ENCODE data around the gene LYRM4.

Gene LYRM4

GRCh38 chr6:5246141-5247097 is 14.3 kb downstream of the LYRM4 start:
- DNase-seq (ENCODE audit: low read depth in 2 of 2) = no peak

- no peak for DNase-seq (ENCODE audit: low read depth in 2 of 2)
These were observed 17.7 kb downstream of the LYRM4 start for GRCh38 chr6:5243069-5243468.

GRCh38 chr6:5241252-5241651 is 19.5 kb downstream of the LYRM4 start:
- no peak for DNase-seq (ENCODE audit: low read depth in 2 of 2)

GRCh38 chr6:5238336-5238735 is 22.4 kb downstream of the LYRM4 start:
- no peak for DNase-seq (ENCODE audit: low read depth in 2 of 2)

DNA sequence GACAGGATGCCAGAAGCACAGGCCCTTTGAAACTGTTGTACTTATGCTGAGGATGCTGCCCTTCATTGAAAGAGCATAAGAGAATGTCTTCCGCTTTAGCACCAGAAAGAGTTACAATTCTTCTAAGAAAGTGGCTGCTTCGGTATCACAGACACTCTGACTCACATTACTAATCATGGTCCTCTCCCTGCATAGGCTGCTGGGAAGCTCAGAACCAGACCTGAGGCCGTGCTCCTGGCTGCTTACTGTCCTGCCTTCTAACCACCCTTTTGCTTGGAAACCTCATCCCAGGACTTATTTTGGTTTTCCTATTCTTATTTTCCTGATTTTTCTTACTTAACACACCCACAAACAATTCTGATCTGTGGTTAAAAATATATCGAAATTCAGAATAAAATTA is 22.9 kb downstream of the LYRM4 start:
- DNase-seq (ENCODE audit: low read depth in 2 of 2) = no peak

DNA sequence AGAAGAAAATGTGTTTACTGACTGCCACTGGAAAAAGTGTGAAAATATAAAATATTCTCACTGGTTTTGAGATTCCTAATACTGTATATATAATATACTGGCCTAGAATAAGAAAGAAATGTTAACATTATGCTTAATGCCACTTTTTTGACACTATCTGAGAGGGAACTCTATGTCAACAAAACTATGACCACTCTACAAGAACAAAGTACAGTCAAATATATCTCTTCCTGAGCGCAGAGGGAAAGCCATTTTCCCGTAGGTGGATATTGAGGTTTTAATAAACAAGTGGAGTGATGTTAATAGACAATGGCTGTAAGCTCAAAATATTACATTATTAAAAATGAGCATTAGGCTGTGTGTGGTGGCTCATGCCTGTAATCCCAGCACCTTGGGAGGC is 24.9 kb downstream of the LYRM4 start:
- DNase-seq (ENCODE audit: low read depth in 2 of 2) = no peak

GRCh38 chr6:5234874-5235273 is 25.9 kb downstream of the LYRM4 start:
- DNase-seq (ENCODE audit: low read depth in 2 of 2) = no peak

GRCh38 chr6:5231289-5231688 is 29.5 kb downstream of the LYRM4 start:
- DNase-seq (ENCODE audit: low read depth in 2 of 2) = no peak

- DNase-seq (ENCODE audit: low read depth in 2 of 2) = no peak
These were observed 30.7 kb downstream of the LYRM4 start for GRCh38 chr6:5230081-5230480.

GRCh38 chr6:5229356-5229755 is 31.4 kb downstream of the LYRM4 start:
- DNase-seq (ENCODE audit: low read depth in 2 of 2) = no peak

DNA sequence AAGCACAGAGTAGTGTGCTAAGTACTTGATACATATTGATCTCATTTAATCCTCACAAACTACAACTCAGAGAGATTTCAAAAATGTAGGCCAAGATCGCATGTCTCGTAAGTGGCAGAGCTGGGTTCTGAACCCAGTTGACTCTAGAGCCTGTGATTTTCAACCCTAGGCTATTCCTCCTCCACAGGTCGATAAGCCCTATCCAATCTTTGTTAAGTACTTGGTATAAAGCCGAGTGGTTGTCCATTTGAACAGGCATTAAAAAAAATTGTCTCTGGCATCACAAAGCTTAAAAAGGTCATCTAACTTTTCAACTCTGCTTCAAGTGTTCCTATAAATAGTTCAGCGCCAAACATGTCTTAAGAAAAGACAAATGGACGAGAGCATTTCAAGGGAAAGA is 37.4 kb downstream of the LYRM4 start:
- DNase-seq (ENCODE audit: low read depth in 2 of 2) = no peak

DNA sequence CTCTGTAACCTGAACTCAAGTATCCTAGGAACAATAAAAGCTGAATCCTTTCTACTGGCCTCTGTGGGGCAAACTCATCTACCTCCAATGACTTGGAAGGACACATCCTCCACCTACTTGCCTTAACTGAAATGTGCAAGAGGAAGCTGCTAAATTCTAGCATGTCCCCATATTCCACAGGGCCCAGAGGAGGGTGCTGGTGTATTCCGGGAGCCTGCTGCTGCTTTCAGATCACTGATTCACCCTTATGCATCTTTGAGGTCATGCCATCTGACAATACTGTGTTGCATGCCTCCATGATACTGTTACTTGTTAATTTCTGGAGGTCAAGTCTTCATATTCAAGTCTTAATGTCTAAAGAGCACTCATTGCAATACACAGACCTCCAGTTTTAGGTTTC is 40.3 kb downstream of the LYRM4 start:
- no peak for DNase-seq (ENCODE audit: low read depth in 2 of 2)

DNA sequence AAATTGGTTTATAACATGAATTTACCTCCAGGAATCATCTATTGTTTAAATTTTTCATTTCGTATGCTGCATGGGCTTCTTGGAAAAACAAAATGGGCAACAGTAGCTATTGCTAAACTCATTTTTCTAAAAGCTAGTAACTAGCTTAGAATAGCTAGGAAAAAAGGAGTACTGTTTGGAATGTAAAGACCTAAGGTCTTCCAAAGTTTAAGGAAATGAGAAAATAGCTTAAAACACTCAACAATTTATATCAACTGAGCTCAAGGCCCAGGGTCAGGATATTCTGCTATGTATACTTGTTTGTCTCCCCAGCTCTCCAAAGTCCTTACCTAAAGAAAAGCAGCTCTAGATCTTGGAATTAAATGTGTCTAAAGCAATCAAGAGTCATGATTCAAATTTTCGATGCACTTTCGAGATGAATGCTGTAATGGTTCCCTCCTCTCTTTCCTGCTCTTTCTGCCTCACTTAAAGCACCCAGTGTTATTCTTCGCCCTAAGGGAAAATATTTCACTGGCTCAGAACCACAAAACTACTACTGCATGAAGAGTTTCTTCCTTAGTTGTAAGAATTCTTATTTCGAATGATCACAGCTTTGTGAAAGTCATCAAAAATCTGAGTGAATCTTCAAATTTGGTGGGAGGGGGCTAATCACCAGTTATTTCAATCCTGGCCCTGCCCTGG is 41.6 kb downstream of the LYRM4 start:
- no peak for DNase-seq (ENCODE audit: low read depth in 2 of 2)

DNA sequence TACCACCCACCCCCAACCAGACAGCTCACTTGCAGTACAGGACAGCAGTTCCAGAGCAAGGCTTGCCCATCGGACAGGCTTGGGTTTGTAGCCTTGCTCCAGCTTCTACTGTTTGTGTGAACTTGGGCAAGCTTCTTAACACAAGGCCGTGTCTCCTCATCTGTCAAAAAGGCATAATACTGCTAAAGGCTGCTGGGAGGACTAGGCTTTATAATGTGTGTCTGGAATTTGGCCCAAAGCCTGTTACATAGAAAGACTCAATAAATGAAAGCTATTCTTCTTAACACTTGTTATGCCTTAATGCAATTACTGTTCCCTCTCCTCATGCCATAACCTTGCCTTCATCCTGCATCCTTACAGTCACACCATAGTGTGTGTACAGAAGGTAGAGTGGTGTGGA is 43.4 kb downstream of the LYRM4 start:
- DNase-seq (ENCODE audit: low read depth in 2 of 2) = no peak

DNA sequence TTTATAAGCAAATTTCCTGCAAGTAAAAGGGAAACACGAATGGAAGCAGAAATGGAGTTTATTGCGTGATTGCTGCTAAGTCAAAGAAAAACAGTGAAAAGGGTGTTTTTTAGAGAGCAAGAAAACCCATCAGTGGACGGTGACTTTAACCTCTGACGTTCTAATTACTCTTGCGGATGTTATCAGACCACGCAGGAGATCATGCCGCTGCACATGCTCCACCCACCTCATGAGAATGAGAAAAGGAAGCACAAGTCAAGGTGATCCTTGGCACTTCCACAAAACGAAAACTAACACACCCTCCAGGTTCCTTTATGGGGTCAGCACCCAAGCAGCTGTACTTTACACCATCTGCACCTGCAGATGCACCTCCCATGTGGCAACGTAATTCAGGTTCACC is 45.0 kb downstream of the LYRM4 start:
- DNase-seq (ENCODE audit: low read depth in 2 of 2) = no peak

DNA sequence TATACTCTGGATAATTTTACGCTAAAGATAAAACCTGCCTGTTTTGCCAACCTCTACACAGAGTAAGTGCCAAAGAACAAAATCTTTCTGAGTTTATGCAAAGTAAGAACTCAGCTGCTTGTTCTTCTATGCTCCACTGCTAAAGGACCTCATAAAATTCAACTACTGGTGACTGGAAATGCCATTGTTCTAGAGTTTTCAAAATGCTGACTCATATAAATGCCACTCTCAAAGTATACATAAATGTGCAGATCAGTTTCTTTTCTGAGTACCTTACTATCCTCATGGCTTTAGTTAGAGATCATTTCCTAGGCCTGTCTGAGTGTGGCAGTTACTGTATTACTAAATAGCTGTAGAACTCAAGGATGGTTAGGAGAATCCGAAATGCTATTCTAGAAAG is 45.6 kb downstream of the LYRM4 start:
- DNase-seq (ENCODE audit: low read depth in 2 of 2) = no peak

- DNase-seq (ENCODE audit: low read depth in 2 of 2) = peak in 1 of 2 donors; percentile 17
These were observed 46.1 kb downstream of the LYRM4 start for GRCh38 chr6:5214570-5215052.

DNA sequence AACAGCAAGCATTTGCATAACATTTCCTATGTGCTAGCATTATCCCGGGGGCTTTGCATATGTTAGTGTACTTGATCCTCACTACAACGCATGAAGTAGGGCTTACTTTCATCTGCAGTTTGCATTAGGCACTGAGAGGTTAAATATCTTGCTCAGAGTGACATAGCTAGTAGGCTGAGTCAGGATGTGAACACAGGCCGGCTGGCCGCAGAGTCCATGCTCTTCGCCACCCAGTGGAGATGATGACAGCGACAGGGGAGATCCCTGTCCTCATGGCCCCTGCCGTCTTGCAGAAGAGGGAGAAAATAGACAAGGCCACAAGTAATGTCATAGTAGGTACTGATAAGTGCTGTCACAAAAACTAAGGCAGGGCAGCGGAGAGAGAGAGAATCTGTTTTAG is 46.9 kb downstream of the LYRM4 start:
- no peak for DNase-seq (ENCODE audit: low read depth in 2 of 2)

GRCh38 chr6:5211492-5211891 is 49.3 kb downstream of the LYRM4 start:
- DNase-seq (ENCODE audit: low read depth in 2 of 2) = no peak

GRCh38 chr6:5208471-5208971 is 52.2 kb downstream of the LYRM4 start:
- DNase-seq (ENCODE audit: low read depth in 2 of 2) = no peak

DNA sequence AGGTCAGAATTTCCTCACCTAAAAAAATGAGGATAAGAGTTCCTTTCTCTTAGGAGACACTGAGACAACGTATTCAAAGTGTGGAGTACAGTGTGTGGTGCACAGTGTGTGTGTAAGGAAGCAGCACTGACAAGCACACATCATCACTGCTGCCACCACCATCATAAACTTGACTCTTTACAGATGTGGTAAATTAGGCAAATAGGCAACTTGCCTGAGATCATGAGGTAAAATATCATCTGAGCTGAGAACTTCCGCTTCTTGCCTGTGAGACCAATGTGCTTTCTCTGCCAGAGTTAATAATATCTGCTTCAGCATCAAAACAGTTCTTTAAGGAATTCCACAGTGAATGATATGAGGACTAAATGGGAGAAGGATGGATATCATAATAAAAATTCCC is 52.7 kb downstream of the LYRM4 start:
- no peak for DNase-seq (ENCODE audit: low read depth in 2 of 2)

DNA sequence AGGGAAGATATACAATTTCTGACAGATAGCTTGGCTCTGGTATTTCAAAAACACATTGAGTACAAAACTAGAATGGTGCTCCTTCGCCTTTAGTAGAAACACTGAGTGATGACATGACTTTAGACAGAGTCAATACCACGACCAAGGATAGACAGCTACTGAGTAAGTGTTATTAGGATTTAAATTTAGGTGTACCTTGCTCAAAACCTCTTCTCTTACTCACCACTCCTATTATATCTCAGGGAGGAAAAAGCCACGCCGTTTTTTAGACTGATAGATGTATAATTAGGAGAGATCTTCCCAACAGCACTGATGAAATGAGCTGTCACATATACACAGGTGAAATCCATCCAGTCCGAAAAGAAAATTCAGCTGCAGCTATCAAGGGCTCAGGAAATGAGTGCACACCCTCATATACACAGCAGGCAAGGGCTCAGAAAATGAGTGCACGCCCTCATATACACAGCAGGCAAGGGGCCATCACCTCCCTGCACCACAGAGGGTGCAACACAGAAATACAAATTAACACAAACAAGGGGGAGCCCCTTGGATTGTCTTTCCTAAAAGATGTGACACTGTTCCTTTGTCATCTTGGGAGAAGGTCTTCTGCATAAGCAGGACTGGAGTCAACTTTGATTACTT is 53.7 kb downstream of the LYRM4 start:
- no peak for DNase-seq (ENCODE audit: low read depth in 2 of 2)
